ENCODE data around the gene HS3ST5.
A peak's percentile ranks its signal among the peaks of the same experiment; 100 is the strongest.
"Not testable (repeated sequence)": the region's sequence is repeated elsewhere in the genome, so short reads cannot be mapped to it uniquely, and the experiment has no call there.

The HS3ST5 gene

GRCh38 chr6:114084327-114084890 lies 258.4 kb downstream of the HS3ST5 start:
- DNase-seq, result no peak

- no peak for DNase-seq
These were observed 259.6 kb downstream of the HS3ST5 start for GRCh38 chr6:114083251-114083650.

DNA sequence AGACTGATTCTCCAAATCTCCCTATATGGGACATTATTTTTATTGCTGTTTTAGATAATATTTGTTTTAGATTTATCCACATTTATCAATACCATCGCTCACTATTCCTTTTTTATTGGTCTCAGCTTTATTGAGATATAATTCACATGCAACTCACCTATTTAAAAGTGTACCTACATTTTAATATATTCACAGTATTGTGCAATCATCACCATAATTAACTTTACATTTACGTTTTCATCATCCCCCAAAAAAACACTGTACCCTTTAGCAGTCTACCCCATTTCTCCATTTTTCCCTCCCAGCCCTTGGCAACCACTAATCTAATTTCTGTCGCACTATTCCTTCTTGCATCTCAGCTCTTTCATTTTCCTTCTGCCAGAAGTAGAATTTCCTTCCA lies 261.1 kb downstream of the HS3ST5 start:
- DNase-seq, result no peak

DNA sequence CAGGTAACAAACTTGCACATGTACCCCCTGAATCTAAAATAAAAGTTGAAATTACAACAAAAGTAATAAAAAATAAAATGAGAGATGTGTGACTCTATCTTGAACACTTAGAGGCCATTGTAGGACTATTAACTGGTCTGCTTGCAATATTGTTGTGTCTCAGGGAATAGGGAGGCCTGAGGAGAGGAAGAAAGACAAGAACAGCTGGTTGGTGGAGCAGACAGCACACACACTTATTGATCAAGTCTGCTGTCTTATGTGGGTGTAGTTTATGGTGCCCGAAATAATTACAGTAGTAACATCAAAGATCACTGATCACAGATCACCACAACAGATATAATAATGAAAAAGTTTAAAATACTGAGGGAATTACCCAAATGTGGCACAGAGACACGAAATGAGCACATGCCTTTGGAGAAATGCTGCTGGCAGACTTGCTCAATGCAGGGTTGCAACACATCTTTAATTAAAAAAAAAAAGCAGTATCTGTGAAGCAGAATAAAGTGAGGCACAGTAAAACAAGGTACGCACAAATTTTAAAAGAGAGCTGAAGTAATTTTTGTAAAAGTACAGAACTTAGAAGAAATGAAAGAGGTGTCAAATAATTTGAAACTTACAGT lies 261.8 kb downstream of the HS3ST5 start:
- peak in 1 of 2 experiments; percentile 3 for DNase-seq

- DNase-seq, result not testable (repeated sequence)
These were observed 262.4 kb downstream of the HS3ST5 start for GRCh38 chr6:114080410-114080809.

GRCh38 chr6:114075777-114076176 lies 267.0 kb downstream of the HS3ST5 start:
- no peak for DNase-seq

- DNase-seq, result no peak
These were observed 267.5 kb downstream of the HS3ST5 start for GRCh38 chr6:114075300-114075699.

DNA sequence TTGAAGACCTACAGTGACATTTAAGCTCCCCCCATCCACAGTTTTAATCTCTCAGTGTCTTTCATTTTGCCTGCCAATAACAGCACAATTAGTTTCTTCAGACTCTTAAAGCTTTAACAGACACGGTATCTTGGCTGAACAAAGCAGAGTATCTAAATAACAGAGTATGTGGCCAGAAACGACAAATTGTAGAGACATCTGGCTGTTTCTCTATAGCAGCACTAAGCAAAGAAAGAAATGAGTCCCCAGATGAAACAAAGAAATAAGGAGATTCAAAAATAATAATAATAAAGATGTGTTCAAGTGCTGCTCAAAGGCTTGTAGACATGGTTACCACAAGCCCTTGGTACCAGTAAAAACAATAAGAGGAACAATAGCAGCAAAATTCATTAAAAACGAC lies 274.1 kb downstream of the HS3ST5 start:
- DNase-seq, result no peak

DNA sequence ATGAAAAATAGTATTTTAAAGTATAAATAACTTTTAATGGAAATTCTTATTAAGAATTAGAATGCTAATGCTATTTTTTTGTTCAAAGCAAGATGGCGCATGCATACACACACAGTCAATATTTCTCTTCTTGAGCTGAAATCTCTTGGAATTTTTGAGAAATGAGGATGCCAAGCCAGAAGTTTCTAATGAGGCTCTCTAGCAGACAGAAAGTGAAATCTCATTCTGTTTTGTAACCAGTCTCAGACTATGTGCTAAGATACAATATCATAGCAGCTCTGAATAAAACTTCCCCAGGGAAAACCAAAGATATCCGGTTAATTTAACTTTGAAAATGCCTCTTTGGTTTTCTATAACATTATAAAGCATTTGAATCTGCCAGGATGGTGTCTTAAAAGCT lies 274.7 kb downstream of the HS3ST5 start:
- DNase-seq, result no peak

- no peak for DNase-seq
These were observed 278.0 kb downstream of the HS3ST5 start for GRCh38 chr6:114064862-114065261.

DNA sequence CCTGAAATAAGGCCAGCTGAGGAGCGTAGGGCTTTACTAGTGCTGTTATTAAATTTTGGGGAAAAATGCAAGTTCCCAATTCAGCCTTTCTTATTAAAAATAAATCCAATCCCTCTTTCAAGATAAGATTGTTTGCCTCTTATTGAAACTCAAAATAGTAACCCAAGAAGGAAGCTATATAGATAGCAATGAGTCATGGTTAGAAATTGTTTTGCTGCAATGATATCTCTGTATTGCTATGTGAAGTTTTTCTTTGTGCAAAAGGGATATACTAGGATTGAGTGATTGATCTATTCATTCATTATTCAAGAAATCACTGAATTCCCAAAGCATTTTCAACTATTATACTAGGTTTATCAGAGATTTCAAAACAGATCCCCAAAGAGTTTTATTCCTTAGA lies 278.9 kb downstream of the HS3ST5 start:
- no peak for DNase-seq

DNA sequence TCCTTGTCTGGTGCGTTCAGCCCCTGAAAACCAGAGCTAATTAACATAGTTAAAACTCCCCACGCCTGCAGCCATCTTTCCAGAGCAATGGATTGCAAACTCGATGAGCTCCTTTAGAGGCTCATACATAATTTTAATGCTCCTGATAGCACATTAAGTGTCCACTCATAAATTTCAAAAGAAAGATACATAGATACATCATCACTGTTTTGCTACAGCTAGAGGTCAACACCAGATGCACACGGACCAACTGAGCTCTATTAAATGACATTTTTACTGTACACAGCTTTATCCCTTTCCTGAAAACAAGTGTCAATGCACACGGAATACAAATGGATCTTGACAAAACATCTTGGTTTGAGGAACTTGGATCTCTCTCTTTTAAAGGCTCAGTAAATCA lies 280.6 kb downstream of the HS3ST5 start:
- no peak for DNase-seq

DNA sequence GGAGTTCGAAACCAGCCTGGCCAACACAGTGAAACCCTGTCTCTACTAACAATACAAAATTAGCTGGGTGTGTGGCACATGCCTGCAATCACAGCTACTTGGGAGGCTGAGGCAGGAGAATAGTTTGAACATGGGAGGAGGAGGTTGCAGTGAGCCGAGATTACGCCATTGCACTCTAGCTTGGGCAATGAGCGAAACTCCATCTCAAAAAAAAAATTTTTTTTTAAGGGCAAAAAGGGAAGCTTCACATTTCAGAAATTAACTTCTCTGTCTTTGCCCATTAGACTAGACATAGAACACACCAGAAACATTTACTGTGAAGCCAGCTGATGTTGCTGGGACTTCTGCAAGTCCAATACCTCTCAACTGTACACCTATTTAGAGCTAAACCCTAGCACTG lies 281.1 kb downstream of the HS3ST5 start:
- peak; percentile 7 to 19 for DNase-seq

DNA sequence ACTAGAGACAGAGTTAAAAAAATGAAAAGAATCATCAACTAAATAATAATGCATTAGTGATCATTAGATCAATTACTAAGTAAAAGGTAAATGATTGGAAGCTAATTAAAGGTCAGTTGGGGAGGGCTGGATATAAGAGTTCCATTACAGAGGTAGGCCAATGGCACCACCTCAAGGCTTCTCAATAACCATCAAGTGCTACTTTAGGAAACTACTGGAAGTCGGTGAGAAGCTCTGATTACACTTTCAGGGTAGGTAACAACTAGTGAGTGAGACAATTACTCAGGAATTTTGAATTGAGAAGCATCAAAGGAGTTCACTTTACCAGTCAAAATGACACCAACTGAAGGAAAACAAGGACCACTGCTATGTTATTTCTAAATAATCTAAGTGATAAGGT lies 281.7 kb downstream of the HS3ST5 start:
- DNase-seq, result no peak

DNA sequence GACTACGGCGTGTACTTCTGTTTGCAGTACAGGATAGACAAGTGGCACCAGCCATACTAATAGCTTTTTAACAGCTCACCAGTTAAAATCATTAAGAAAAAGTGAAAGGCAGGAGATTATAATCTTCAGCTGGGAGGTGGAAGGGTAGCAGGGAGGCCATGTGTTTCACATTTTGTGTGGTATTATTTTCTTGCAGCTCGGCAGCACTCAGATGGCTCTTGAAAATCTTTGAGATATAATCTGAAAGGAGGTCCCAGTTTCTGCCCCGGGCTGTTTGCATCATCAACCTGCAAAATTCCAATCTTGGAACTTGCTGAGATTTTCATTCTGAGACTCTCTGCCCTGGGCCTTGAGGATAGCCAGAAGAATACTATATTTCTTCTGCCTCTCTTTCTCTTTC lies 284.4 kb downstream of the HS3ST5 start:
- no peak for DNase-seq

DNA sequence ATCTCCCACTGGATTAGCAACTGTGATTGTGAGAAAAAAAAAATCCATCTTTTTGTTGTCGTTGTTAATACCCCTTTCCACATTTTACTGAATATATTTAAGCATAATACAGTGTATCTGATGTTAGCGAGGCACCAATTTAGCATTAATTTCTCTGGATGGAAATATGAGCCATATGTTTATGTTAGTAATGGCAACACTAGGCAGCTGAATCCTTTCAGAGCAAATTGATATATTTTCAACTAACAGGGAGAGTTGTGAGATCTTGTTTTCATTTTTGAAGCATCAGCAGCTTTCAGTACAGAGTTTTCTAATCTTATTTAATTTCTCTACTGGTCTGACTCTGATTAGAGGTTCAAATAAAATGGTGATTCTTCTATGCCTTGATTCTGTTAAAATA lies 287.1 kb downstream of the HS3ST5 start:
- DNase-seq, result no peak

GRCh38 chr6:114055349-114055748 lies 287.5 kb downstream of the HS3ST5 start:
- DNase-seq, result no peak

DNA sequence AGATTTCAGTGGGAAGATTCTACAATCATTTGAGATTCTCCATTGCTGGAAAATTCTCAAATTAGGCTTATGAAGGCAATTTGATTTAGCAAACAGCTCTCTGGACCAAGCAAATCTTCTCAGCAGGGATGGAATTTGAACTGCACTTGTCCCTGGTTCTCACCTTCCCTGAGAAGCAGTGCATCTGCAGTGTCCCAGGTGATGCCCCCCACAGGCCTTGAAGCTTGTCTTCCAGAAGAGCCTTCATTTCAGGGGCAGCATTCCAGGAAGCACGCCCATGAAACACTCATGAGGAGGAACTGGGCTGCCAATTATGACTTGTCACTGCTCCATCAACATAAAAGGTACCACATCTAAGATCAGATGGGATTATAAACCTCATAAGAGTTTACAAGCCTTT lies 289.0 kb downstream of the HS3ST5 start:
- no peak for DNase-seq

DNA sequence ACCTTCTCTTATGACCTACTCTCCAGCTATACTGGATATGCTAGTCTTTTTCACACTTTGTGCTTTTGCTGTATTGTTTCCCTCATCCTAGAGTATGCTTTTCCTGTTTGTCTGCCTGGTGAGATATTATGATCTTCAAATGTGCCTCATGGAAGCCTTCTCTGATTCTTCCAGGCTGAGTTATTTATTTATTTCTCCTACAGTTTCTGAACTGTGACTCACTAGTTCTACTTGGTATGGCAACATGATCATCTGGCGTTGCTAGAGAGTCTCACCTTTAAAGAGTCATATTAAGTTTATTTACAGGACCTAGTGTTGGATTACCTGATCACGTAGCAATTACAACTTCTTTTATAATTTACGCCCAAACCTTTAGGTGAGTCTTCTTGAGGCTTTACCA lies 290.7 kb downstream of the HS3ST5 start:
- DNase-seq, result no peak

GRCh38 chr6:114051031-114051430 lies 291.8 kb downstream of the HS3ST5 start:
- no peak for DNase-seq

GRCh38 chr6:114049367-114049966 lies 293.4 kb downstream of the HS3ST5 start:
- DNase-seq, result no peak

- DNase-seq, result not testable (repeated sequence)
These were observed 298.3 kb downstream of the HS3ST5 start for GRCh38 chr6:114044566-114044965.

- DNase-seq, result no peak
These were observed 300.4 kb downstream of the HS3ST5 start for GRCh38 chr6:114042267-114043016.

DNA sequence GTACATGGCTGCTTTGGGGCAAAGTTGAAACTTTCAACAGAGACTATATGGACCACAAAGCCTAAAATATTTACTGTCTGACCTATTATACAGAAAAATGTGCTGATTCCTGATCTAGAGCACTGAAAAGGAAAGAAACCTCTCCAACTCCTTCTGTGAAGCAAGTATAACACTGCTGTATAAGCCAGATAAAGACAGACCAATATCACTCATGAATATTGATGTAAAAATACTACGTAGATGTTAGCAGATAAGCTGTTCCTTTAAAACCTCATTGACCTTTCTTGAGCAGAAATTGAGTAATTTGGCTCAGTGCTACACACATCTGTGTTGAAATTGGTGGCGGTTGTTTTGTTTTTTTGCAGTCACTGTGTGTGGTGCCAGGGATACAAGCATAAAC lies 302.0 kb downstream of the HS3ST5 start:
- DNase-seq, result no peak
